NCI-H2196 (cell line): ENCODE data around the gene MOB3B.
"Not testable (repeated sequence)": the region's sequence is repeated elsewhere in the genome, so short reads cannot be mapped to it uniquely, and the experiment has no call there.

Experiments
- DNase-seq: peaks from one replicate; lab custom pipeline; 2025; ENCODE audit not compliant: unreplicated experiment; lab: John Stamatoyannopoulos, UW

MOB3B gene

GRCh38 chr9:27425827-27426510 is 103.6 kb downstream of the MOB3B start:
- DNase-seq = no peak

GRCh38 chr9:27423915-27424710 is 105.5 kb downstream of the MOB3B start:
- DNase-seq = no peak

- no peak for DNase-seq
These were observed 107.3 kb downstream of the MOB3B start for GRCh38 chr9:27422279-27422834.

GRCh38 chr9:27421577-27421976 is 108.0 kb downstream of the MOB3B start:
- no peak for DNase-seq

GRCh38 chr9:27419558-27419957 is 110.1 kb downstream of the MOB3B start:
- not testable (repeated sequence) for DNase-seq

- DNase-seq = no peak
These were observed 115.3 kb downstream of the MOB3B start for GRCh38 chr9:27414220-27414761.

GRCh38 chr9:27413511-27414219 is 115.9 kb downstream of the MOB3B start:
- DNase-seq = no peak

- DNase-seq = no peak
These were observed 116.7 kb downstream of the MOB3B start for GRCh38 chr9:27412963-27413362.

GRCh38 chr9:27412081-27412480 is 117.5 kb downstream of the MOB3B start:
- no peak for DNase-seq

GRCh38 chr9:27408482-27408881 is 121.1 kb downstream of the MOB3B start:
- DNase-seq = no peak

- DNase-seq = no peak
These were observed 121.6 kb downstream of the MOB3B start for GRCh38 chr9:27408001-27408400.

- DNase-seq = no peak
These were observed 122.1 kb downstream of the MOB3B start for GRCh38 chr9:27407491-27407890.

- DNase-seq = no peak
These were observed 125.0 kb downstream of the MOB3B start for GRCh38 chr9:27404661-27405060.

- no peak for DNase-seq
These were observed 127.0 kb downstream of the MOB3B start for GRCh38 chr9:27402626-27403025.

- no peak for DNase-seq
These were observed 129.2 kb downstream of the MOB3B start for GRCh38 chr9:27400334-27400880.

- DNase-seq = no peak
These were observed 130.5 kb downstream of the MOB3B start for GRCh38 chr9:27398982-27399653.

GRCh38 chr9:27396495-27396894 is 133.1 kb downstream of the MOB3B start:
- no peak for DNase-seq

- DNase-seq = no peak
These were observed 134.1 kb downstream of the MOB3B start for GRCh38 chr9:27395484-27395921.

- no peak for DNase-seq
These were observed 134.8 kb downstream of the MOB3B start for GRCh38 chr9:27394826-27395201.

- no peak for DNase-seq
These were observed 135.3 kb downstream of the MOB3B start for GRCh38 chr9:27394154-27394825.
